Measurements from ENCODE around the gene ZBTB40.

- TF ChIP-seq POLR2AphosphoS5 (IDR thresholded peaks at IDR 0.05; ENCODE audit: low read depth, low read length) (no peak), REST (IDR thresholded peaks at IDR 0.05; ENCODE audit: insufficient read depth in 1 of 2, low read depth in 2 of 2, low read length in 2 of 2) (no peak)
Observed at GRCh38 chr1:22489823-22490222, 38.2 kb downstream of the ZBTB40 start.

Data from PFSK-1 (cell line).